Gastroesophageal sphincter (tissue), 4 donors: ENCODE results near the gene CMTM5. TPM values are rescaled to one million over a fixed set of nuclear protein-coding genes. Genes with fewer than 3 reads are reported as not detected.

Source experiments
- ATAC-seq: fragments of 150-250 bp; one replicate; pipeline ENCODE4 v1.9.1; 2016; ENCODE audit warnings: mild to moderate bottlenecking, moderate library complexity
- H3K27ac ChIP-seq, 4 donors: fragments of 200-600 bp; sonication (generic) in 3 of 4; 1 replicate in 3 of 4; 2 replicates in 1 of 4; pipeline ENCODE4 v1.5.1; 2016 to 2019
- H3K27me3 ChIP-seq: fragments of 200-600 bp; sonication (generic); one replicate; pipeline ENCODE4 v1.5.1; 2019
- H3K36me3 ChIP-seq, 2 donors: fragments of 200-600 bp; sonication (generic); one replicate each; pipeline ENCODE4 v1.5.1; 2019; ENCODE audit warnings: control low read depth in 1 of 2
- H3K4me1 ChIP-seq, 3 donors: fragments of 200-600 bp; sonication (generic); 1 replicate in 2 of 3; 2 replicates in 1 of 3; pipeline ENCODE4 v1.5.1; 2016 to 2019; ENCODE audit warnings: control low read depth in 2 of 3
- H3K4me3 ChIP-seq, 2 donors: fragments of 200-600 bp; sonication (generic); one replicate each; pipeline ENCODE4 v1.5.1; 2019; ENCODE audit warnings: mild to moderate bottlenecking in 1 of 2, moderate library complexity in 1 of 2
- H3K9me3 ChIP-seq, 3 donors: fragments of 200-600 bp; sonication (generic); one replicate each; pipeline ENCODE4 v1.5.1; 2017 to 2019; ENCODE audit warnings: control low read depth in 2 of 3
- EP300 ChIP-seq: sonication (generic); formaldehyde crosslinking; IDR thresholded peaks from one replicate; pipeline ENCODE4 v1.6.1; 2017; ENCODE audit warnings: antibody characterized with exemption, mild to moderate bottlenecking
- POLR2A ChIP-seq, 2 donors: fragments of 450-650 bp; IDR thresholded peaks; one replicate each; pipeline ENCODE4 v1.6.1; 2017; ENCODE audit warnings: antibody characterized with exemption in 2 of 2, mild to moderate bottlenecking in 2 of 2, moderate library complexity in 1 of 2
- POLR2AphosphoS5 ChIP-seq: sonication (generic); formaldehyde crosslinking; IDR thresholded peaks from one replicate; pipeline ENCODE4 v1.6.1; 2017; ENCODE audit warnings: antibody characterized with exemption
- WGBS, 2 donors: methylation state at CpG; one replicate each; pipeline ENCODE4 v1.1.5; 2018; ENCODE audit warnings: low coverage in 1 of 2; 5-methylcytosine and 5-hydroxymethylcytosine counted together
- total RNA-seq, 4 donors: library from RNA; depleted of rRNA; stranded (reverse); fragments of >200 nt; gene quantifications; one replicate each; pipeline ENCODE4 v1.1.0, GENCODE V29; 2016
- TF ChIP-seq, protein P1 (sequence below), 4 experiments: fragments of 200-600 bp in 2 of 4; fragments of 450-650 bp in 2 of 4; sonication (generic) in 1 of 4; IDR thresholded peaks; one replicate each; pipeline ENCODE4 v1.5.1; 2017 to 2019; ENCODE audit warnings: antibody characterized with exemption in 4 of 4, mild to moderate bottlenecking in 2 of 4, moderate library complexity in 2 of 4

Gene CMTM5
- total RNA-seq, 4 donors from 2014 or later: 0.81 to 2.3 (median 1.2) TPM; not detected in 1

GRCh38 chr14:23382276-23382675 lies 5.4 kb downstream of the CMTM5 start:
- WGBS, 2 donors: 92% methylated on average over 6 of the region's 6 CpGs; no CpG with 5 or more reads in 1 of the 2 donors
- Histone ChIP-seq H3K36me3 (no peaks in the 10 kb centered on the region), H3K4me1 (peaks cover 0 to 8% (median 3%) of the 10 kb centered on the region in 3 donors), H3K9me3 (no peaks in the 10 kb centered on the region), H3K27me3 (peaks cover 21% of the 10 kb centered on the region), H3K27ac (no peak overlapping the region), H3K4me3 (no peak overlapping the region)
- no peak for ATAC-seq
- no peak for TF ChIP-seq POLR2A (IDR thresholded peaks at IDR 0.05)
- TF ChIP-seq, protein P1, sequence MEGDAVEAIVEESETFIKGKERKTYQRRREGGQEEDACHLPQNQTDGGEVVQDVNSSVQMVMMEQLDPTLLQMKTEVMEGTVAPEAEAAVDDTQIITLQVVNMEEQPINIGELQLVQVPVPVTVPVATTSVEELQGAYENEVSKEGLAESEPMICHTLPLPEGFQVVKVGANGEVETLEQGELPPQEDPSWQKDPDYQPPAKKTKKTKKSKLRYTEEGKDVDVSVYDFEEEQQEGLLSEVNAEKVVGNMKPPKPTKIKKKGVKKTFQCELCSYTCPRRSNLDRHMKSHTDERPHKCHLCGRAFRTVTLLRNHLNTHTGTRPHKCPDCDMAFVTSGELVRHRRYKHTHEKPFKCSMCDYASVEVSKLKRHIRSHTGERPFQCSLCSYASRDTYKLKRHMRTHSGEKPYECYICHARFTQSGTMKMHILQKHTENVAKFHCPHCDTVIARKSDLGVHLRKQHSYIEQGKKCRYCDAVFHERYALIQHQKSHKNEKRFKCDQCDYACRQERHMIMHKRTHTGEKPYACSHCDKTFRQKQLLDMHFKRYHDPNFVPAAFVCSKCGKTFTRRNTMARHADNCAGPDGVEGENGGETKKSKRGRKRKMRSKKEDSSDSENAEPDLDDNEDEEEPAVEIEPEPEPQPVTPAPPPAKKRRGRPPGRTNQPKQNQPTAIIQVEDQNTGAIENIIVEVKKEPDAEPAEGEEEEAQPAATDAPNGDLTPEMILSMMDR (IDR thresholded peaks at IDR 0.05): no peak
- no peak for TF ChIP-seq POLR2AphosphoS5
- TF ChIP-seq EP300: no peak

- no peak for TF ChIP-seq POLR2AphosphoS5
- no peak for TF ChIP-seq POLR2A (IDR thresholded peaks at IDR 0.05)
- no peak for TF ChIP-seq EP300
- TF ChIP-seq, protein P1 (IDR thresholded peaks at IDR 0.05): no peak
- Histone ChIP-seq H3K27me3 (peaks cover 21% of the 10 kb centered on the region), H3K36me3 (no peaks in the 10 kb centered on the region), H3K4me1 (peaks cover 0 to 8% (median 3%) of the 10 kb centered on the region in 3 donors), H3K9me3 (no peaks in the 10 kb centered on the region), H3K27ac (no peak overlapping the region), H3K4me3 (no peak overlapping the region)
- no peak for ATAC-seq
- WGBS, 2 donors: 71 to 84% methylated on average over 6 to 9 of the region's 10 CpGs
These were observed 6.0 kb downstream of the CMTM5 start for GRCh38 chr14:23382731-23383440.

DNA sequence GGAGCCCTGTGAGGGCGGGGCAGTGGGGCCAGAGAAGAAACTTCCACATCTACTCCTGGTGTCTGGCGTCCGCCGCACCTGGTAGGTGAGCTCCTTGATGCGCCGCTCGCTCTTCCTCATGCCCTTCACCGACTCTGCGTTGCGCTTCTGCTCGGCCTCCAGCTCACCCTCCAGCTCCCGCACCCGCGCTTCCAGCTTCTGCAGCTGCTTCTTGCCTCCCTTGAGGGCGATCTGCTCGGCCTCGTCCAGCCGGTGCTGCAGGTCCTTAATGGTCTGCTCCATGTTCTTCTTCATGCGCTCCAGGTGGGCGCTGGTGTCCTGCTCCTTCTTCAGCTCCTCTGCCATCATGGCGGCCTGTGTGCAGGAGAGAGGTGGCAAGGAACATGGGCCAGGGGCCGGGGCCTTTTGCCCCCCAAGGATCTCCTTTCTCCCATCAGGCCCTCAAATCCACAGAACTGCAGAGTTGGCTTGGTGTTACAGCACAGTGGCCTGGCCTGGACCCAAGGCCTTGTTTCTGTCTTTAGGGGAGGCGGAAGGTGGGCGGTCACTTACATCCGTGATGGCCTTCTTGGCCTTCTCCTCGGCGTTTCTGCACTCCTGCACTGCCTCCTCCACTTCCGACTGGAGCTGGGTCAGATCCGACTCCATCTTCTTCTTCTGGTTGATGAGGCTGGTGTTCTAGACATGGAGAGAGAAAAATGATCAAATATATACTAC lies 7.7 kb downstream of the CMTM5 start:
- WGBS, 2 donors: 80 to 93% methylated on average over 12 to 21 of the region's 29 CpGs
- no peaks in the 10 kb centered on the region for H3K36me3 ChIP-seq
- H3K27me3 ChIP-seq: peaks cover 18% of the 10 kb centered on the region
- ATAC-seq: no peak
- TF ChIP-seq, protein P1 (IDR thresholded peaks at IDR 0.05): no peak
- TF ChIP-seq EP300 (no peak), POLR2A (IDR thresholded peaks at IDR 0.05) (no peak), POLR2AphosphoS5 (no peak)
- H3K9me3 ChIP-seq: no peaks in the 10 kb centered on the region
- no peak overlapping the region for H3K27ac ChIP-seq
- peaks cover 0 to 8% (median 3%) of the 10 kb centered on the region in 3 donors for H3K4me1 ChIP-seq
- no peak overlapping the region for H3K4me3 ChIP-seq

GRCh38 chr14:23385244-23385641 lies 8.4 kb downstream of the CMTM5 start:
- 61% methylated on average over 2 of the region's 2 CpGs; no CpG with 5 or more reads in 1 of the 2 donors for WGBS, 2 donors
- no peaks in the 10 kb centered on the region for H3K36me3 ChIP-seq
- TF ChIP-seq EP300: no peak
- TF ChIP-seq, protein P1 (IDR thresholded peaks at IDR 0.05): no peak
- TF ChIP-seq POLR2A (IDR thresholded peaks at IDR 0.05): no peak
- TF ChIP-seq POLR2AphosphoS5: no peak
- no peak for ATAC-seq
- no peak overlapping the region for H3K27ac ChIP-seq
- no peak overlapping the region for H3K4me3 ChIP-seq
- no peaks in the 10 kb centered on the region for H3K9me3 ChIP-seq
- H3K4me1 ChIP-seq: peaks cover 0 to 3% (median 2%) of the 10 kb centered on the region in 3 donors
- H3K27me3 ChIP-seq: peaks cover 13% of the 10 kb centered on the region
